HG03571 (cell line): ENCODE data around the gene ENPP3.

Experiments used
- ATAC-seq: cut with Tn5 transposase; IDR thresholded peaks from one replicate; pipeline ENCODE4 v1.9.1; 2021; ENCODE audit not compliant: unreplicated experiment

Gene ENPP3

GRCh38 chr6:131636880-131637792 is at the start of gene ENPP3:
TSS of gene ENPP3 (plus strand) at chr6:131637302. CDS start at chr6:131637385, 83 bp downstream.
- ATAC-seq, result no peak

- ATAC-seq, result no peak
Measured at GRCh38 chr6:131587909-131588308, 49.2 kb upstream of the ENPP3 start.

GRCh38 chr6:131588643-131589042 is 48.5 kb upstream of the ENPP3 start:
- ATAC-seq, result no peak

DNA sequence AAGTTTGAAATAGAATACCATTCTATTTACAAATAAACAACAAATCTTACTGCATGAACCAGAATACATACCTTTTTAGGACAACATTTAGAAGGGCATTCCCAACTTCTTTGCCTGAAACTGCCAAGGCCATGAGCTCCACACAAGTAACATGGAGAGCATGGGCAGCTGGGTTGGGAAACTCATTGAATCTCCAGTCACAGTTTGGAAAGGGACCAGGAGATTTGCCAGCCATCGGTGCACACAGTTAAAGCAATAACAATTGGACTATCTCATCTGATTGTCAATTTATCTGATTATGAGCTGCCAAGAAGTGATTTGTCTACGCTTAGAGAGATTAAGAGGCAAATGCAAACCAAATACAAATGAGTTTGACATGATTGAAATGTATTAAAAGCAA is 44.2 kb upstream of the ENPP3 start:
- ATAC-seq, result no peak

DNA sequence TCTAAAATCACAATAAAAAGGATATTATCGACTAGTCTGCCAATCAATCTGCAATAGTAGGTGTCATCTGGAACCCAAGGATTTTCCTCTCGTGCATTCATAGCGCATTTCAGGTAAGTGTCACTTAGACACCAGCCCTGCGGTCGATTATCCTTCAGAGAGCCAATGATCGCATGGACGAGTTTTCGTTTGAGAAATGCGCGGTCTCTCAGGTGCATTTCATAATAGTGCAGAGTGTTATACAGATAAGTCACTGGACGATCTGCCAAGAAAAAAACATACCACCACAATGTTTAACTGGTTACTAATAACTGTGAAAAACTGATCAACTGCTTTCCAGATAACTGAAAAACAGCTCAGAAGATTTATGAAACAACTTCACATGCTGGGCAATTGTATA is 43.0 kb upstream of the ENPP3 start:
- ATAC-seq, result no peak

DNA sequence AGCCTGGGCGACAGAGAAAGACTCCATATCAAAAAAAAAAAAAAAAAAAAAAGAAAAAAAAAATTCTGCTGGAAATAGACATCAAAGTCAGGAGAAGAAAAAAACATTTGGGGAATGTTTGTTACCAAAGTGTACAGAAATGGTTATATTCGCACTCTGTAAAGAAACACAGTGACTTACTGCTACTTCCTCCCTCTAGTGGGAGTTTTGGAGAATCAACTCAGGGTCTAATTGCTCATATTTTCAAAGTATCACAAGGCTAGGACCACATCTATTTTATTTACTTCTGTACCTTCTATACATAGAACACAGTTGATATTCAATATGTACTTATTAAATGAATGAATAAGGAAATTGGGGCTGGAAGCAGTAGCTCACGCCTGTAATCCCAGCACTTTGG is 39.7 kb upstream of the ENPP3 start:
- no peak for ATAC-seq

GRCh38 chr6:131600716-131601115 is 36.4 kb upstream of the ENPP3 start:
- ATAC-seq, result no peak

- no peak for ATAC-seq
Measured at GRCh38 chr6:131602781-131603312, 34.3 kb upstream of the ENPP3 start.

- ATAC-seq, result no peak
Measured at GRCh38 chr6:131613296-131613925, 23.7 kb upstream of the ENPP3 start.

- no peak for ATAC-seq
Measured at GRCh38 chr6:131615275-131615674, 21.8 kb upstream of the ENPP3 start.

DNA sequence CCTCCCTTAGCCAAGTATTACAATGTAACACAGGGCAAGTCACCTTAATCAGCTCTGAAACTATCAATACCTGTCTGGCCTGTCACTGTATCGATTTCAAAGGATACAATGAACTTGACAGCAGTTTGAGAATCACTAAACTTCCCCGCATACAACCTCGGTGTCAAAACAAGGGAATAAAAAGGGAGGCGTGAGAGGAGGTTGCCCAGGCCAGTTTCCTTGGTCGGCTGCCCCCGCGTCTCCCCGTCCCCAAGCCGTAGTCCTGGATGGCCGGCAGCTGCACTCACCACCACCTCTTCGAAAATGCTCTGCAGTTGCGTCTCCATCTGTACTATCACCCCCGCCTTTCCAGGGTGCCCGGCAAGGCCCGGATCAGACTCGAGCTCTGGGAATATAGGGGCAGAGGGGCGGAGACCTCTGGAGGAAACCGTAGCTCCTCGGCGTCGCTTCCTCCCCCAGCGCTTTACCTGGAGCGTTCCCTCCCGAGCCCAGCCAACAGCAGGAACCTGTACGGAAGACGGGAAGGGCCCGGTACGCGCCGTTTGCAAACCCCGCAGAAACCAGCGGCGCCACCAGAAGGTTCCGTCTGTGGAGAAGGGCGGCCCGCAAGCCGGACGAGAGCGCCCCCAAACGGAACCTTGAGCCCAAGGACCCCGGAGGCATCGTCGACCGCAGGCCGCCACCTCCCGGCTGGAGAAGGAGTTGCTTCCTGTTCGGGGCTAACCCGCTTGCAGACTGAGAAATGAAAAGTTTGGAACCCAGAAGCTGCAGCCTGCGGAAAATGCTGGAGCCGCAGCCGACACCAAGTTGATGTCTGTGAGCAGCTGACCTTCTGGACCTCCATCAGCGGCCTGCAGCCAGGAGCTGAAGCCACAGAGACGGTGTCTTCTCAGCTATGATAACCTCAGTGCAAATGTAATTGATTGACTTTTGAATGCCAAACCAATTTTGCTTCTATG is 9.1 kb upstream of the ENPP3 start, which contains the start of gene MED23:
Gene MED23, minus strand, starts transcription at position 519 of the 959 bp plus-strand sequence. Its CDS starts 193 bp downstream, at position 326.
- ATAC-seq, result peak; percentile 95

GRCh38 chr6:131628726-131629125 is 8.4 kb upstream of the ENPP3 start:
- no peak for ATAC-seq

DNA sequence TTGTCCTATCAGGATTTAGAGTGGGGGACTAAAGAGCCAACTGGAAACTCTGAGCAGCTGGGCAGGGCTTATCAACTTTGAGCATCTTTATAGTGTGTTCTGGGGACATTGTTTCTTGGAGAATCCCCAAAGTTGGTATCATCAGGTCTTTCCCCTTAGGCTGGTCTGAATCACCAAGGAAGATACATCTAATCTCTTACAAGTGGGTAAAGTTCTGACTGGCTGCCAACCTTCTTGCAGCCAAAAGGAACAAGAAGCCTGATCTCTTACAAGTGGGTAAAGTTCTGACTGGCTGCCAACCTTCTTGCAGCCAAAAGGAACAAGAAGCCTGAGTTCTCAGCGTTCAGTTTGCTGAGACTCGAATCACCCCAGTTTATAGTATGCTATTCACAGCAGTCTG is 7.5 kb upstream of the ENPP3 start:
- no peak for ATAC-seq

- no peak for ATAC-seq
Measured at GRCh38 chr6:131631625-131632289, 5.3 kb upstream of the ENPP3 start.

- ATAC-seq, result peak; percentile 94
Measured at GRCh38 chr6:131635384-131636340, 1.4 kb upstream of the ENPP3 start.

GRCh38 chr6:131638013-131638412 is 911 bp downstream of the ENPP3 start:
- ATAC-seq, result no peak

DNA sequence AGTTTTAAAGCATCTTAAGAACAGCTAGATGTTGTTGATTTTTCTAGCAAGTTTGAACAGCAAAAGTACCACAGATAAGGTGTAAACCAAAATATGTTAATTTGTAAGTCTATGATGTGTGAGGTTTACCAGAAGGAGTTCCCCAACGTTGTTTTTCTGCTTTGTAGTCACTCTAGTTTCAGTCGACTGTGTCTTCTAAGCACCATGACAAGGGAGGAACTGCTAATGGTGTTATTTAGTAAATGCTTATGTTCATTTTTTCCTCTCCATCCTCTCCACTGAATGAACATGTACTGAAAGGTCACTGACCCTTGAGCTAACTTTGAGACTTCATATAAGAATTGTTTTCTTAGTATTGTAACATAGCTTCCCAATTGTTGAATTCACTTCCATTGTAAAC is 3.0 kb downstream of the ENPP3 start:
- no peak for ATAC-seq

DNA sequence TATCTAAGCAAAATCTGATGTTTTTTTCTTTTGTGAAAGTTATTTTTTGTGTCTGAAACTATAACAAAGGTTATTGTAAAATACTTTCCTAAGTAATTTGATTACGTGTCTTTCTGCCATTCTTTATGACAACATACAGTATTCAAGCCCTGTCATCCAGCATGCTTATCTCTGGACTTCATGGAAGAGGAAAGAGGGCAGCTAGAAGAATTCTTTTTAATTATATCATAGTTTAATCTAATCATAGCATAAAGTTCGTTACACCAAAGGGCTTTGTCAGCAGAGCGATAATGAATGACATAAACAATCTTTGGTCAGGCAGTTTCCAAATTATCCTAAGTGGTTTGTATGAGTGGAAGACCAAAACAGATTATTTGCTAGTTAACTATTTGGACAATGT is 3.5 kb downstream of the ENPP3 start:
- ATAC-seq, result no peak

DNA sequence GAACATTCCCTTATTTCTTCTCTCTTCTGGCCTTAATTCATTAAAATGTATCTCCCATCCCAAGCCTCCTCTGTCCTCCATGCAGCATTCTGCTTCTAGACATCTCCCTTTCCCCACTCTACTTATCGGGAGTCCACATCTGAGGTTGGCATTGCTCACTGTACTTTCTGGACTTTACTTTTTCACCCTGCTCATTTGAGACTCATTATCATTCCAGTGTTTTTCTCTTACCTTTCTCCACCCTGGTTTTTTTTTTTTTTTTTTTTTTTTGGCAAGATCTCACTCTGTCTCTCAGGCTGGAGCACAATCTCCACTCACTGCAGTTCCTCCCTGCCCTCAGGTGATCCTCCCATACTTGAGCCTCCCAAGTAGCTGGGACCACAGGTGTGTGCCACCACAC is 4.5 kb downstream of the ENPP3 start:
- no peak for ATAC-seq
